Epithelial cell of esophagus (primary cell): ENCODE results near the gene CPM.
A peak's percentile ranks its signal among the peaks of the same experiment; 100 is the strongest.

Experiments used
- DNase-seq: peaks from one replicate; pipeline ENCODE4 v3.0.0; 2010; ENCODE audit warnings: low read depth
- H3K4me3 ChIP-seq: 2 replicates; pipeline ENCODE4 v1.5.1; 2011; ENCODE audit warnings: mild to moderate bottlenecking, low read length, control low read depth
- CTCF ChIP-seq: IDR thresholded peaks from 2 replicates; pipeline ENCODE4 v1.5.1; 2011; ENCODE audit warnings: low read depth, mild to moderate bottlenecking, low read length, control low read depth, inconsistent platforms; ENCODE audit not compliant: insufficient read depth; ENCODE audit errors: missing control alignments

The CPM gene

DNA sequence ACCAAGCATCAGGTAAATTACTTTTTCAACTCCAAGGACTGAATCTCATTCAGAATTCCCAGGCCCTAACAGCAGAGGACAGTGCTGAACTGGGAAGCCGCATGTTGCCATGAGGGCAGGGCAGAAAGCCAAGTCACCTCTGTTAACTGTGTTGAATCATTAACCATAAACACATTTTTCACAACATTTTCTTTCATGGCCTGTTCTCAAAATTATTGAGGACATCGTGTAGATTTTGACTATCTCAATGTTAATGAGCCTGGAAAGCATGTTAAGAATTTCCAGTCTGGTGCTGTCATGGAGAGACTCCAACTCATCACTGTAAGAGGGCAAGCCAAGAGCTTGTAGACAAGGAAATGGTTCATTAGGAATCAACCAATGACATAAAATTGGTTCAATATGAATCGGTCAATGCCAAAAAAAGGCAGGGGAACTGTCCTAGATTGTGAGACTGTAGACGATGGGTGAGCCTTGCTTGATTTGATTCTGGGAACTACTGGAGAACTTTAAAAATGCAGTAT, 33.7 kb downstream of the CPM start:
- TF ChIP-seq CTCF: peak; percentile 72
- peak; percentile 71 for DNase-seq
- no peak overlapping the region for H3K4me3 ChIP-seq

- H3K4me3 ChIP-seq: no peak overlapping the region
- DNase-seq: peak; percentile 69
- no peak for TF ChIP-seq CTCF
Measured at GRCh38 chr12:68896881-68897540, 36.0 kb downstream of the CPM start.

DNA sequence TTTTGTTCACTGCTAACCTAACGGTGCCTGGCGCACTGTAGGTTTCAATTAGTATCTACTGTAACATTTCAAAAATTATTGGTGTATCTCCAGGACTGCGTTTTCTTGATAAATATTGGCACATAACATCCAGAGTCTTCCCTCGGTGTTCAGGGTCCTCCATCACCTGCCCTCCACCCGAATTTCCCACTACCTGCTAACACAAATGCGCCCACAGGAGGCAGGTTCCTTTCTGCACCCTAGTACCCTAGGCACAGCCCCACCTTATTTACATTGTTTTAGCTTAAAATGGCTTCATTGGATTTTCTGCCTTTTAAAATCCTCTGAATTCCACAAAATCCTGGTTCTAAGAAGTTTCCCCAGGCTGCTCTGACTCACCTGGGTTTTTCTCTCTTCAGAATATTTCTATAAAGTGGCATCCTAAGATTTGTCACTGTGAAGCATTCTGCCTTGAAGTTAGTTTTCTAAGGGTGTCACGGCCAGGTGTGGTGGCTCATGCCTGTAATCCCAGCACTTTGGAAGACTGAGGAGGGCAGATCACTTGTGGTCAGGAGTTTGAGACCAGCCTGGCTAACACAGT, 38.6 kb downstream of the CPM start:
- no peak for TF ChIP-seq CTCF
- H3K4me3 ChIP-seq: no peak overlapping the region
- no peak for DNase-seq

DNA sequence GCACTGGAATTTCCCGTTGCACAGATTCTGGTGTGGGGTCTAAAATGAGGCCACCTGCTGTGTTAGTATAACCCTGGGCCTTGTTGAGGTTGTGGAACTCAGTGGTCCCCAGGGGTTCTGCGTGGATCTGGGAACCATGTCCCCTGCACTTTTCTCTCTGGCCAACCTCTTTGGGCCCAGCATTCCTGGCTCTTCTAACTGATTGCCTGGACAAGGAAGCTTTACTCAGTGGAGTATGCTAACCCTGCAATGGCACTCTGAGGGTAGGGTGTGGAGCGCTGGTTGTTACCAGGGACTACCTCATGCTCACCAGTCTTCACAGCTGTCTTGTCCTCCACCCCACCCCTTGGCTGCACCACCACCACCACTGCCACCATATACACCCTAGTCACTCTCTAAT, 39.2 kb downstream of the CPM start:
- no peak for DNase-seq

GRCh38 chr12:68893201-68893600, 39.8 kb downstream of the CPM start:
- DNase-seq: no peak
- no peak for TF ChIP-seq CTCF
- no peak overlapping the region for H3K4me3 ChIP-seq

More for the DNA sequence above, 39.2 kb downstream of the CPM start:
- TF ChIP-seq CTCF: no peak
- H3K4me3 ChIP-seq: no peak overlapping the region

DNA sequence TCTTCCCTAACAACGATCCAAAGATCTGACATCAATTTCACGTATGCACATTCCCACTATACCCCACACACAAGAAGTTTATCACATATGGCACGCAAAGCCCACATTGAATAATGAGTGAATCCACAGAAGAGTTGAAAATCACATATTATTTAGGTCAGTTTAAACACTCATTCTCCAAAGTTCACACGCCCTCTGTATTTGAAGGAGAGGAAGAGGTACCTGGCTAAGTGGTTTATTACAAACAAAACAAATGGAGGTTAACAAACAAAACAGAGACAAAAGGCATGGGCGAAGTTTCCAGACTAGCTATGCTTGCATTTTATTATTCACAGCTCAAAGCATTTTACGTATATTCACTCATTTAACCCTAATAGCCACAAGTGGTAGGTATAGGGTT, 41.8 kb downstream of the CPM start:
- no peak for DNase-seq
- TF ChIP-seq CTCF: no peak
- no peak overlapping the region for H3K4me3 ChIP-seq

- H3K4me3 ChIP-seq: no peak overlapping the region
- no peak for TF ChIP-seq CTCF
- DNase-seq: no peak
Measured at GRCh38 chr12:68890701-68891113, 42.3 kb downstream of the CPM start.
